M059J (cell line): Measurements from ENCODE around the gene IGFBP4. TPM values are rescaled to one million over a fixed set of nuclear protein-coding genes. Genes with fewer than 3 reads are reported as not detected.

Experiments
- DNase-seq: peaks from one replicate; pipeline ENCODE4 v3.0.0-alpha.2; 2012; ENCODE audit warnings: low read depth
- total RNA-seq: library from RNA; depleted of rRNA; stranded (reverse); fragments of >200 nt; shearing (Covaris generic); gene quantifications from 2 replicates; pipeline ENCODE4 v1.2.3, GENCODE V29; 2014

Gene IGFBP4
- total RNA-seq, 1 experiment from 2014 or later: 10.1 TPM

DNA sequence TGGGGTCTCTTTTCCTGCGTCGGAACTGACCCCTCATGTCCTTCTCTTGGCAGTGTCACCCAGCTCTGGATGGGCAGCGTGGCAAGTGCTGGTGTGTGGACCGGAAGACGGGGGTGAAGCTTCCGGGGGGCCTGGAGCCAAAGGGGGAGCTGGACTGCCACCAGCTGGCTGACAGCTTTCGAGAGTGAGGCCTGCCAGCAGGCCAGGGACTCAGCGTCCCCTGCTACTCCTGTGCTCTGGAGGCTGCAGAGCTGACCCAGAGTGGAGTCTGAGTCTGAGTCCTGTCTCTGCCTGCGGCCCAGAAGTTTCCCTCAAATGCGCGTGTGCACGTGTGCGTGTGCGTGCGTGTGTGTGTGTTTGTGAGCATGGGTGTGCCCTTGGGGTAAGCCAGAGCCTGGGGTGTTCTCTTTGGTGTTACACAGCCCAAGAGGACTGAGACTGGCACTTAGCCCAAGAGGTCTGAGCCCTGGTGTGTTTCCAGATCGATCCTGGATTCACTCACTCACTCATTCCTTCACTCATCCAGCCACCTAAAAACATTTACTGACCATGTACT, 13.2 kb downstream of the IGFBP4 start:
- no peak for DNase-seq

DNA sequence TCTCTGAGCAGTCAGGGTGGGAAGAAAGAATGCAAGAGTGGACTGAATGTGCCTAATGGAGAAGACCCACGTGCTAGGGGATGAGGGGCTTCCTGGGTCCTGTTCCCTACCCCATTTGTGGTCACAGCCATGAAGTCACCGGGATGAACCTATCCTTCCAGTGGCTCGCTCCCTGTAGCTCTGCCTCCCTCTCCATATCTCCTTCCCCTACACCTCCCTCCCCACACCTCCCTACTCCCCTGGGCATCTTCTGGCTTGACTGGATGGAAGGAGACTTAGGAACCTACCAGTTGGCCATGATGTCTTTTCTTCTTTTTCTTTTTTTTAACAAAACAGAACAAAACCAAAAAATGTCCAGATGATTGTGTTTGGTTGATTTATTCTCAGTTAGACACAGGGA, 14.1 kb downstream of the IGFBP4 start:
- DNase-seq: no peak

DNA sequence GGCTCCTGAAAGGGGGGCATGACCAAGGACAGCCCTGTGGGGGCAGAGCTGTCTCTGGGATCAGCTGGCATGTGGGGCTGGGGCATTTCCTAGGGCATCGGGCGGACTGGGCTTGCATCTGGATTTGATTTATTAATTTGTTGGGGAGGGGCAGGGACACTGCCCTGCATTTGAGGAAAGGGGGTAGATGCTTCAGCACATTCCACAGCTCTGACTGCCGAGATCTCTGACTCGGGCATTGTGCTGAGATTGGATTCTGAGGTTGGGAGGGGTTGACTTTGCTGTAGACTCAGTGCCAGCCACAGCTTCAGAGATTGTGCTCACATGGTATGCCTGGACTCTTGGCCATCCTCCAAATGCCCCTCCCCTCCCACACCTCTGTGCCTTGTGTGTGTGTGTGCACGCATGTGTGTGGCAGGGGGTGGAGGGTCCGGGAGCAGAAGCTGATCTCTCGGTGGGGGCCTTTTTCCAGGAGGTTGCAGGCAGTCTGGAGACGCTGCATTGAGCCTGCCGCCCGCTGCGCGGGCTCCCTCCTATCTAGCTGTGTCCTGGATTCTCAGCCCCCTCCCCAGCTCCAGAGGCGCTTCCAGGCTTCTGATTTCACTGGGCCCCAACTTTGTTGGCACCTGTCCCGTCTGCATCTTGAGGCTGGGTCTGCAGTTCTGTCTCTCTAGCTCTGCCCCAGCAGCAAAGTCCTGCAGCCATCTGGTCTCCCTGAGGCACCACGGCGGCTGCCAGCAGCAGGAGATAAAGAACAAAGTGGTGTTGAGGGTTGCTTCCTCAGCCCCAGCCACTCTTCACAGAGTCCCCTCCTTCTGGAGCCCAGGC, 14.9 kb downstream of the IGFBP4 start:
- DNase-seq: no peak

DNA sequence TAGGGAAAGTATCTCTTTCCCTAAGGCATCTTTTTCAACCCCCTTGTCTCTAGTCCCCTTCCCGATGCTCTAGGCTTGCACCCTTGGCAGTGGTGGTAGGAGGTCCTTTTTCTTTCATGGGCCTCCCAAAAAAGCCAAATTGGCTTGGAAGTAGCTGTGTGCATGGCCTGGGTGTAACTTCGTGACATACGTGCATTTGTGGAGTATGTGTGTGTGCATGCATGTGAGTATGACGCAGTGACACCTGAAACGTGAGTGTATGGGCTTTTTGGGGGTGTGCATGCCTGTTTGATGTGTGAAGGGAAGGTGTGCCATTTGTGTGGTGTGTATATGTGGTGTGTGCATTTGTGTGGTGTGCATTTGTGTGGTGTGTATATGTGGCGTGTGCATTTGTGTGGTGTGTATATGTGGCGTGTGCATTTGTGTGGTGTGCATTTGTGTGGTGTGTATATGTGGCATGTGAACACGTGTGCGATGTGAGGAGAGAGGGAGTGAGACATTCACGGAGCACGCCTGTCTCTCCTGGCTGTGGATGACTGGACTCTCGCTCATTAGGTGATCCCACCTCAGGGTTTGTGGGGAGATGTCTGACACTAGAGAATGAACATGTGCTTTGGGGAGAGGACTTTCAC, 15.7 kb downstream of the IGFBP4 start:
- no peak for DNase-seq

DNA sequence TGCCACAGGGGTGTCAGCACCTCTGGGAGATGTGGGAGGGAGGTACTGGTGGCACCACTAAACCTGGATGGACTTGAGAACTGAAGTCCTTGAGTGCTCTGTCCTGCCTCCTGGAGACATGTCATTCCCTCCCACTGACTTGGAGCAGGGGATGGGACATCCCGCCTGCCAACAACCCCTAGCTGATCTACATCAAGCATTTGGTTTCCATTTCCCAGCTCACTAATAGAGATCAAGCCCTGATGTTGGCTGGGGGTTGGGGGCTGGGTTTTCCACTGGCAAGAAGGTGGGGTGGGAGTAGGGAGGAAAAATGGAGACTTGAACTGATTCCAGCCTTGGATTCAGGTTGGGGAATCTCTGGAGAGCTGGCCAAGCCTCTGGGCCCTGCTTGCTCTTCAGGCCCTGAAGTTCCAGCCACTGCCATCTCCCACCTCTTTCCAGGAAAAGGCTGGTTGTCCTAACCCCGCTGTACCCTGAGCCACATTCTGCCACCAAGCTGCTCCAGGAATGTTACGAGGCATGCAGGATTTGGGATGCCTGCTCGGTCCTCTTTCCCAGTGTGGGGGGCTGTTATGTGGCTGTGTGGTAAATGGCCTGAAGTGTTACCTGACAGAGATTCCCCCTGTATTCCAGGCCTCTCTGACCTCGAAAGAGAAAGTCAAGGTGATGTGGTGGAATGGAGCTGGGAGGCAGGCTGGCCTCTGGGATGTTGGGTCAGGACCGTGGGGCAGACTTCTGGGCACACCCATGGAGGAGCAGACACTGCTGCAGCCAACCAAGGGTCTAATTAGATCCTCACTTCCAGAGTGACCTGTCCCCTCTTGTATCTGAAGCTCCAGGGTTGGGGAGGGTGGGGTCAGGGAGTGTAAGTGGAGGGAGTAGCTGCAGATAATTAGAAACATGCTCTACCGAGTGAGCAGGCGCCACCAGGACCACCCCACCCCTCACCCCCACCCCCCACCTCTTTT, 16.7 kb downstream of the IGFBP4 start:
- DNase-seq: no peak

DNA sequence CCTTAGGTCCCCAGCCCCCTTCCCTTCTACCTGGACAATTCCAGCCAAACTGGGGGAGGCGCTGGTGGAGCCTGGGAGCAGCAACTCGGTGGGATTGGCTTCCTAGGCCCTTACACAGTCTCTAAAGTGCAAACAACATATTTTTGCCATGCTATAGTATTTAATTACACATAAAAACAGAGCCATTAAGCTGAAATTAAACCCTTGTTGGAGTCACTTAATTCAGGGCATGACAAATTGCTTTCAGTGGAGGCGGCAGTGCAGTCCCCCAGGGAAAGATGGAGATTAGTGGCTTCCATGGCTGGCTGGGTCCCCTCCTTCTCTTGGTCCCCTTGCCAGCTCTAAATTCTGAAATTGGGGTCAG, 17.3 kb downstream of the IGFBP4 start:
- no peak for DNase-seq

DNA sequence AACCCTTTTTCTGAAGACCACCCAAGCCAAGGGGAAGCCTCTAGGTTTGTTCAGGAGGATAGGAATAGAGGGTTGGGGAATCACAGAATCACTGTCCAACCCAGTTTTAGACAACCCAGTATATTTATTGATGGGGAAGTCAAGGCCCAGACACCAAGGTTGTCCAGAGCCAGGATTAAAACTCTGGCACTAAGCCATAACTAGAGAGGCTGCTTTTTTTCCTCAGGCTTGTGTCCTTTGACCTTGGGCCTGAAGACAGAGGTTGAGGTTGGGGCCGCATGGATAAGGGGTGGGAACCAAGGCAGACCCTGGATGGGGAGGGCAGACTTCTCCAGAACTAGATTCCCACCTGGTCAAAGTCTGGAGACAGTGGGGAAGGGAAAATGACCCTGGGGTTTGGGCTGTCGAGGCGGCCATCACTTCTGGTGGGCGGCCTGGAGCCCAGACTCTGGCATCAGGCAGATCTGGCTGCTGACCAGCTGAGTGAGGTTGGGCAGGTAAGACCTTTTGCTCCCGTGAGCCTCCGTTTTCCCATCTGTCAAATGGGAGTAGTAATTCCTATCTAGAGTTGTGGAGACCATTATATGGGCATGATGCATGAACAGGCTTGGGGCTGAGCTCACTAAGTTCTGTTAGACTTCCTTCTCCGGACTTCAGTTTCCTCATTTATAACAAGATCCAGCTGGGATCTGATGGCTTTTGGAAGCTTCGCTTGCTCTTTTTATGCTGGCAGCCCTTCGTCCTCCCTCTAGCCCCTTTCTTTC, 17.9 kb downstream of the IGFBP4 start:
- DNase-seq: no peak

DNA sequence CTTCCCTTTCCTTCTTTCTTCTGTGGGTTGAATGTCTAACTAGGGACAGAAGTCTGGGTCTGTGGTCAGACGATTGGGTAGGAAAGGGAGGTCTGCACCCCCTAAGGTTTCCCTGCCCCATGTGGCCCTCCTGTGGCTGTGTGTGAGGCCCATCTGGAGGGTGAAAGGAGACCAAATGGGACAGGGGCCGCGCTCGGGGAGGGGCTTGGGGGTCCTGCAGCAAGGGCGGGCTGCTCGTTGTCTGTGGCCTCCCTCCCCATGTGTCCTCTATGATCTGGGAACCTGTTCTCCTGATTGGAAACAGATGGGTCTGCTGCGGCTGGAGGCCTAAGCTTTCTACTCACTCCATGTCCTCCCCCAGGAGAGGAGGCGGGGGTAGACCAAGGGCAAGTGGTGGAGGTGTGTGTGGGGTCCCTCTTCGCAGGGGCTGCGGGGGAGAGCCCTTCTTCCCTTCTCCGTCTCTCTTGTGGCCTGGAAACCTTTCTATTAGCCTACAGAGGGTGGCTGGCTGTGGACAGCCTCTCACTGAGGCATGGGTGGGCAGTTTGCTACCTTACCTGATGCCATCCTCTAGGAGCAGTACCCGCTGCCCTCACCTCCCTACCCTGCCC, 18.6 kb downstream of the IGFBP4 start:
- DNase-seq: no peak

DNA sequence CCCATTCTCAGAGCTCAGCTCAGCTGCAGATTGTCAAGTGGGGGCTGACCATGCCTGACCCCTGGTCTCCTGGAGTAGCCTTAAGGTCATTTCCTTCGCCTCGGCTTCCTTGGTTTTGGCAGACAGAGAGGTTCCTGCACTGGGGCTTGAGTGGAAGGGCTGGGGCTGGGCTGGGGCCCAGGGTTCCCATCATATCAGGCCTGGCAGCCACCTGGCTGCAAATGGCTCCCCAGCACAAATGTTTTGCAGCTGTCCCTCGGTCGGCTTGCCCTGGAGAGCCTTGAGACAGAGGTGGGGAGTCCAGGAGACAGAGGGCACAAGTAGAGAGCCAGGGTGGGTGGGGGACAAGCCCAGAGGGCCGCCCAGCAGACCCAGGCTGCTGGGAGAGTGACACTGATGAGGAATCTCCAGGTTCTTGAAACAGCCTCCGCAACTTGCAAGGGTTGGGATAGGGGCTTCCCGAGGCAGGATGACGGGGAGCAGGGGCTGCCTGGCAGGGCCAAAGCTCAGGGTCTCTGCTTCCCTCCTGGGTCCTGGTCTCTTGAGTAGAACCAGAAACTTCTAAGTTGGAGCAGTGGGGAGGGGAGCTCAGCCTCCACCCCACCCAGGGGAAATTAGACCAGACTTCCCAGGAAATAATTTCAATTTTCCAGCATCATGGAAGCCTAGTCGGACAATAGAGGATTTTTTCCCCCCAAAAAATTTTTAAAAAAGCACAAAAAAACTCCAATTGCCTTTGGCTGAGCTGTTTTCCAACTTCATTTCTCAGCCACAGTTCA, 19.3 kb downstream of the IGFBP4 start:
- no peak for DNase-seq

DNA sequence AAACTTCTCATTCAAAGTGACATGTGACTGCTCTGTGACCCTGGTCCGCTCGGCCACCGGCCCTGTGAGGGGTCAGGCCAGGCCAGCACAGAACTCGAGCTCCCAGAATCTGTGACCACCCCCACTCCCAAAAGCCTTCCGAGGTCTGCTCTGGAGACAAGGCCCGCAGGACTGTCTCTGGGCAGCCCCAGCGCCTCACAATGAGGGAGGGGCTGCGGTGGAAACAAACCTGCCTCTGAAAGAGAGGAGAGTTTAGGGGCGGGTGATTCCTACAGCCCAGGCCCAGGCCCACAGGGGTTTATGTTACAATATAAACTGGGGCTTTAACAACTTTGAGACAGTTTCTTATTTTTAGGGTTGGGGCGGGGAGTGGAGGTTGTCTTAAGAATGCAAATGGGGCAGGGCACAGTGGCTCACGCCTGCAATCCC, 19.9 kb downstream of the IGFBP4 start:
- DNase-seq: no peak

DNA sequence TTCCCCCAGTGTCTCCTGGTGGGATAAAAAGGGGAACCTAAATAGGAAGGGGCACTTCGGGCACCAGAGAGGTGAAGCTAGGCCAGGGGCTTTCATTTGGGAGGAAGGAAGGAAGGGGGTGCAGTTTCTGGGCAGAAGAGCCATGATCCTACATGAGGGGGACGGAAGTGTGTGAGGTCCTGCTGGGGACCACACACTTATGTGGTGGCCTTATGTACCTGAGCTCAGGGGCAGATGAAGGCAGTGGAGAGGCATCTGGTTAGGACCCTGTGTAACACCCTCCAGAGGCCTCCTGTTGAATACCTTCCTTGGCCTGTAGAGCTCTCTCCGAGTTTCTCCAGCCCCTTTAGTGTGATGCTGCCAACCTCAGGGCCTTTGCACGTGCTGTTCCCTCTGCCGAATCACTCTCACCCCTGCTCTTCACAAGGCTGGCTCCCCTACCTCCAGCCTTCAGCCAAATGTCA, 21.2 kb downstream of the IGFBP4 start:
- DNase-seq: no peak

DNA sequence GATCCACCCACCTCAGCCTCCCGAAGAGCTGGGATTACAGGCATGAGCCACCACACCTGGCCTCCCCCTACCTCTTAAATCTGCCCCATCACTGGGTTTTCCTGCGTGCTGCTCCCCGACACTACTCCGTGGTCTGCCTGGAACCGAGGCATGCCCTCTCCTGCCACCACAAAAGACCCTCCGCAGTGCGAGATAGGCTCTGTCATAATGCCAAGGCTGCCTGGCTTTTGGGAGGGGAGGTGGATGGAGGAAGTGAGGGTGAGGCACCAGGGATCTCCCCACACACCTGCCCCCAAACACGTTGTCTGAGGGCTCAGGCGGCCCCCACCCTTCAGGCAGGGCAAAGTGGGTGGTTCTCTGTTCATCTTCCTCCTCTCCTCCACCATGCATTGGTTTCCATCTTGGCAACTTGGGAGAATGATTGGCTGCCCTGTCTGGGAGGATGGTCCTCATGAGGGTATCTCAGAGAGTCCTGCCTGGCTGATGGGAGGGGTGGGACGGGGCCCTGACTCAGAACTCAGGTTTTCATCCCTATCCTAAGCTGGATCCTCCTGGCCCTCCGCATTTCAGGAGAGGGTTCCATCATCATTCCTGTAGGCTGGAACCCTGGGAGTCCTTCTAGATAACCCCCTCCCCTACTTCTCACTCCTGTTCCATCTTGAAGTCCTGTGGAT, 23.2 kb downstream of the IGFBP4 start:
- no peak for DNase-seq

DNA sequence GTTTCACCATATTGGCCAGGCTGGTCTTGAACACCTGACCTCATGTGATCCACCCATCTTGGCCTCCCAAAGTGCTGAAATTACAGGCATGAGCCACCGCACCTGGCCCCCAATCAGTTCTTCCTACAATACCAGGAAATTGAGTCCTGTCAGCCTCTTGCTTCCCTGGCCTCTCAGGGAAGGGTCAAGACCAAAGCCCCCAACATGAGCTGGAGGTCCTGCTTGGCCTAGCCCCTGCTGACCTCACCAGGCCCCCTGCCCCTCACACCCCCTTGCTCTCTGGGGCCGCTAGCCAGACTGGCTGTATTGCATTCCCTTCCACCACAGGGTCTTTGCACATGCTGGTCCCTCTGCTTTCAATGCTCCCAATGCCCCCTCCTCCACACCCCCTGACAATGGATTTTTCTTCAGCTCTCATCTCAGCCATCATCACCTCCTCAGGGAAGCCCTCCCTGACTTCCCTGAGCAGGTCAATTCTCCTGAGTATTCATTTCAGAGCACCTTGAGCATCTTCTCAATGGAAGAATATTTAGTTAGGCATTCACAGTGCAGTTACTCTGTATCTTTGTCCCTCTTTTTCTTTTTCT, 24.1 kb downstream of the IGFBP4 start:
- no peak for DNase-seq

DNA sequence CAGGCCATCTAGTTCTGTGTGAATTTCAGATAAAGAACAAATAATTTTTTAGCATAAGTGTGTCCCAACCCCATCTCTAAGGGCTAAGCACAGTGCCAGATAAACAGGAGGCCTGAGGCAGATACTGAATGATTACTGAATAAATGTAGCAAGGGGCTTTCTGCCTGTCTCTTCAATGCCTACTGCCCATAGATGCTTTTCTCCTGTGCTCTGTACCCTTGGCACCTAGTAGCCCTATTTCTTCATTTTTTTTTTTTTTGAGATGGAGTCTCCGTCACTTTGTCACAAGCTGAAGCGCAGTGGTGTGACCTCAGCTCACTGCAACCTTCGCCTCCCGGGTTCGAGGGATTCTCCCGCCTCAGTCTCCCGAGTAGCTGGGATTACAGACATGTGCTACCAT, 25.3 kb downstream of the IGFBP4 start:
- no peak for DNase-seq

DNA sequence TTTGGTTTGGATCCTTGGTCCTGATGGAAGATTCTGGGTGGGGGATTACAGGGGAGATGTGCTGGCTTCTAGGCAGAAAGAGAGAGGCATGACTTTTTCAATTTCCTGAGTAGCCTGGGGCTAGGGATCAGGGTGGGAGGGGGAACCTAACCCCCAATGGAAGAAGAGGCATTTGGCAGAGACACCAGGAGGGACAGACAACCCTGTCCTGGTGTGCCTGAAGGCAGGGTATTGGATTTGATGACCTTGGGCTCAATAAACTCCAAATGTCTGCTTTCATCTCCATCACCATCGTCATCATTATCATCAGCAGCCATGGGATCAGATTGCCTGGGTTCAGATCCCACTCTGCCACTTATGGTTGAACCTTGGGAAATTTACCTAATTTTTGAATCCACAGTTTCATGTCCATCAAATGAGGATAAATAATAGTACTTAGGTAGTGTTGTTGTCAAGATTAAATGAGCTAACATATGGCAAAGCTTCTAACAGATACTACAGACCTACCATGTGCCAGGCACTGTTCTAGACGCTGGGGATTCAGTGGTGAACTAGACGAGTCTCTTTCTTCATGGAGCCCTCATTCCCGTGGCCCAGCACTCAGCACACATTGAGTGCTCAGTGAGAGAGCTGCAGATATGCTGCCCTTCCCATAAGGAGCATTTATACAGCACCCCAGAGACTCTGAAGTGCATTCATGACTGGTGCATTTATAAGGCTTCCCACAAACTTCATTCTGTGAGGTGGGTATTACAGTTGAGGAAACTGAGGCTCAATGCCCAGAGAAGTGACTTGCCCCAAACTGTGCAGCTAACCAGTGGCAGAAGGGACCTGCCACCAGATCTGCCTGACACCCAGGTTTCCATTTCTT, 26.8 kb downstream of the IGFBP4 start:
- DNase-seq: no peak

DNA sequence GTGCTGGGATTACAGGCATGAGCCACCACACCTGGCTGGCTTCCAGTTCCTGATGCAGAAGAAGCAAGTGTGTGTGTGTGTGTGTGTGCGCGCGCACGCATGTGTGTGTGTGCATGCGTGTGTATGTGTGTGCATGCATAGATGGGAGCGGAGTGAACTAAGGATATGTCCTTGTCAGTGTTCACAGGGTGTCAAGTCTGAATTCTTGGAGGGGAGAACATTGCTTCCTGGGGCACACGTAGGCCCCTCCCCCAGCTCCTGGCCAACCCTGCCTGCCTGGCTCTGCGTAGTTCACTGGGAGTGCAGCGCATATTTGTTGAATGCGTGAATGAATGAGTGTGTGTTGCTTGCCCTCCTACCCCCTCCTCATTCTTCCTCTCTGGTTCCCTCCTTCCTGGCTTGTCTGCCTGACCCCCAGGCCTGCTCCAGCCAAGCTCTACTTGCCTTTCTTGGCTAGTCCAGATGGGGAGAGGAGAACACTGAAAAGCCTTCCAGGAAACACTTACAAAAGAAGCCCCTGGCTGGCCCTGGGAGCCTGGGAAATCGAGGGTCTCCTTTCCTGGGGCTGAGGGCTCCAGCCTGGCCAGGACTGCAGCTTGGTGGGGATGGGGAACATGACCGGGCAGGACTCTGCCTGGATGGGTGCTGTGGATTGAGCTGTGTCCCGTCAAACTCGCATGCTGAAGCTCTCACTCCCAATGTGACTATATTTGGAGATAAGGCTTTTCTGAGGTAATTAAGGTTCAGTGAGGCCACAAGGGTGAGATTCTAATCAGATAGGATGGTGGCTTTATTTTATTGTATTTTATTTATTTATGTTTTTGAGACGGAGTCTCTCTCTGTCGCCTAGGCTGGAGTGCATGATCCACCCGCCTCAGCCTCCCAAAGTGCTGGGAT, 27.9 kb downstream of the IGFBP4 start:
- no peak for DNase-seq
